ENCODE measurements around the gene CYLD. TPM values are rescaled to one million over a fixed set of nuclear protein-coding genes. Genes with fewer than 3 reads are reported as not detected.

CYLD gene
- 28.4 and 32.6 TPM in 2 replicates for total RNA-seq (ENCODE audit: low replicate concordance)

DNA sequence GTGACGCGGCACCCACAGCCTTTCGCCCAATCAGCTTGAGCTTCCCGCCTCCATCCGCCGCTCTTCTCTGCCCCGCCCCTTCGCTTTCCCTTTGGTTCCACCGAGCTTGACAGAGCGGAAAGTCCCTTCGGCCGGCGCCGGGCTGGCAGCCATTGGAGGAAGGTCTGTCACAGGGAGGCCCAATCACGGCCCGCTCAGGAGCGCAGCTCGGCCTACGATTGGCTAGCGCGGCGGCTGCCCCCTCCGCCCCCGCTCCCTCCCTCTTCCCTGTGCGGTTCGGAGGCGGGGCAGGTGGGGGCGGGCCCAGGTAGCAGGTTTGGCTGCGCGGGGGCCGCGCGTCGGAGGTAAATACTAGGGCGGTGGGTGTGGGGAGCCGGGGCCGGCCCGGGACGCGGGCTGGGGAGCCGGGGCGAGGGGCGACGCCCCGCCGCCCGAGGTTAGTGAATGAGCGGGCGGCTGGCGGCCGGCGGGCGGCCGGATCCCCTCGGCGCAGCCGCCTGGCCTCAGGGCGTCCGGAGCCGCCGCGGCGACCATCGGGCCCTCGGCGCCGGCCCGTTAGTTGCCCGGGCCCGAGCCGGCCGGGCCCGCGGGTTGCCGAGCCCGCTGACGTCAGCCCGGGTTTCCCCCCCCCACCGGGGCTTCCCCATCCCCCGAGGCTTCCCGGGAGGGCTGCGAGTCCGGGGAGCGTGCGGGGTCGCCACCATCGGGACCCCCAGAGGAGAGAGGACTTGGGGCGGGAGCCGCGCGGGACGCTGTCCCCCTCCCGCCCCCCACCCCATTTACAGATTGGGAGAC is at the start of gene CYLD:
CYLD (plus strand) TSS at position 306 of the 795 bp plus-strand sequence. CDS start 7,613 bp downstream, outside the sequence.

DNA sequence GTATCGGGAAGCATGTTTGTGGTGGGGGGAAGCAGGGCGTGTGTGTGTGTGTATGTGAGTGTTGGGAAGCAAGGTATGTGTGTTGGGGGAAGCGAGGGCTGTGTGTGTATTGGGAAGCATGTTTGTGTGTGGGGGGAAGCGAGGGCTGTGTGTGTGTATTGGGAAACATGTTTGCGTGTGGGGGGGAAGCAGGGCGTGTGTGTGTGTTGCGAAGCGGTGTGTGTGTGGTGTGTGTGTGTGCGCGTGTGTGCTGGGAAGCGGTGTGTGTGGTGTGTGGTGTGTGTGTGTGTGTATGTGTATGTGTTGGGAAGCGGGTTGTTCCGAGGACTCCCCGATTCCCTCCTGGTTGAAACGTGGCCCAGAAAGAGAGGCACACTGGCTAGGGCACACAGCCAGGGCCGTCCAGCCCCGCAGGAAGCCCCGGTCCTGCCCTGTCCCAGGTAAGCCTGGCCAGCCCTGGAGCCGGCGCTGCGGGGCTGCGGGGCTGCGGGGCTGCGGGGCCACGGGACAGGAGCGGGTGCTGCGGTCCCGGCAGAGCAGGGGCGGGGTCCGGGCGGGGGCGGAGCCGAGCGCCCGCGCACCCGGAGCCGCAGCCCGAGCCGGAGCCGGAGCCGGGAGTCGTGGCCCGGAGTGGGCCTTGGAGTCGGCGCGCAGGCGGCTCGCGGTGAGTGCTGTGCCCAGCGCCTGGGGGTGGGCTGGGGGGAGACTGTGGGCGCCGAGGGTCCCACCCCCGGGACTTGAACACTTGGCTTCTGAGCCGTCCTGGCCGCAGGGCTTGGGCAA is 48.7 kb upstream of the CYLD start, which contains the start of gene NOD2:
NOD2 (plus strand) TSS at position 608 of the 783 bp plus-strand sequence. CDS start 5,890 bp downstream, outside the sequence.

Other genes with a start within 250 kb of the CYLD start
- under 0.01 and 0.12 TPM in 2 replicates for gene NKD1, start 193.7 kb upstream of the CYLD start, total RNA-seq (ENCODE audit: low replicate concordance)
- not detected in 2 replicates for gene SNX20, start 60.8 kb upstream of the CYLD start, total RNA-seq (ENCODE audit: low replicate concordance)
- gene NOD2, start 48.5 kb upstream of the CYLD start, total RNA-seq (ENCODE audit: low replicate concordance), result 0.30 and 0.59 TPM in 2 replicates

Measured in smooth muscle cell of the coronary artery (primary cell).